ENCODE data around the gene EMX2.

Gene EMX2

GRCh38 chr10:117554241-117554814 is 11.8 kb downstream of the EMX2 start:
- no peaks in the 10 kb centered on the region for H3K4me1 ChIP-seq (ENCODE audit: control insufficient read depth, low read length)
- no peak overlapping the region for H3K27ac ChIP-seq (ENCODE audit: low read depth, low read length)
- TF ChIP-seq CTCF (IDR thresholded peaks at IDR 0.05; ENCODE audit: low read depth, low read length, poor library complexity, severe bottlenecking) (no peak), EZH2phosphoT487 (IDR thresholded peaks at IDR 0.05; ENCODE audit: borderline replicate concordance, low read length) (no peak)
- peaks cover 10% of the 10 kb centered on the region for H3K27me3 ChIP-seq (ENCODE audit: control insufficient read depth, low read length)
- no peak overlapping the region for H3K4me3 ChIP-seq (ENCODE audit: low read length)
- H4K20me1 ChIP-seq (ENCODE audit: control insufficient read depth, insufficient read depth, low read depth, low read length), result no peaks in the 10 kb centered on the region
- H3K36me3 ChIP-seq (ENCODE audit: control insufficient read depth, low read length), result no peaks in the 10 kb centered on the region
- H3K9me3 ChIP-seq (ENCODE audit: control insufficient read depth, insufficient read depth, low read length), result no peaks in the 10 kb centered on the region
- H3K9me2 ChIP-seq (replicated peaks; ENCODE audit: control insufficient read depth, low read length), result no peaks in the 10 kb centered on the region
- H3F3A ChIP-seq (ENCODE audit: control insufficient read depth, insufficient read depth), result no peaks in the 10 kb centered on the region
- H3K79me2 ChIP-seq (ENCODE audit: control insufficient read depth, low read length), result no peaks in the 10 kb centered on the region
- no peak overlapping the region for H3K4me2 ChIP-seq (ENCODE audit: low read length)

GRCh38 chr10:117555017-117555416 is 12.5 kb downstream of the EMX2 start:
- Histone ChIP-seq H3K36me3 (ENCODE audit: control insufficient read depth, low read length) (no peaks in the 10 kb centered on the region), H3K79me2 (ENCODE audit: control insufficient read depth, low read length) (no peaks in the 10 kb centered on the region), H3K27ac (ENCODE audit: low read depth, low read length) (no peak overlapping the region), H4K20me1 (ENCODE audit: control insufficient read depth, insufficient read depth, low read depth, low read length) (no peaks in the 10 kb centered on the region), H3F3A (ENCODE audit: control insufficient read depth, insufficient read depth) (no peaks in the 10 kb centered on the region), H3K9me2 (replicated peaks; ENCODE audit: control insufficient read depth, low read length) (no peaks in the 10 kb centered on the region), H3K4me1 (ENCODE audit: control insufficient read depth, low read length) (no peaks in the 10 kb centered on the region), H3K4me3 (ENCODE audit: low read length) (no peak overlapping the region), H3K27me3 (ENCODE audit: control insufficient read depth, low read length) (peaks cover 3% of the 10 kb centered on the region), H3K4me2 (ENCODE audit: low read length) (no peak overlapping the region), H3K9me3 (ENCODE audit: control insufficient read depth, insufficient read depth, low read length) (no peaks in the 10 kb centered on the region)
- TF ChIP-seq EZH2phosphoT487 (IDR thresholded peaks at IDR 0.05; ENCODE audit: borderline replicate concordance, low read length), result no peak
- TF ChIP-seq CTCF (IDR thresholded peaks at IDR 0.05; ENCODE audit: low read depth, low read length, poor library complexity, severe bottlenecking), result no peak

- H3K27me3 ChIP-seq (ENCODE audit: control insufficient read depth, low read length), result no peaks in the 10 kb centered on the region
- H4K20me1 ChIP-seq (ENCODE audit: control insufficient read depth, insufficient read depth, low read depth, low read length), result no peaks in the 10 kb centered on the region
- H3K9me2 ChIP-seq (replicated peaks; ENCODE audit: control insufficient read depth, low read length), result no peaks in the 10 kb centered on the region
- no peaks in the 10 kb centered on the region for H3K9me3 ChIP-seq (ENCODE audit: control insufficient read depth, insufficient read depth, low read length)
- H3K4me1 ChIP-seq (ENCODE audit: control insufficient read depth, low read length), result no peaks in the 10 kb centered on the region
- no peak for TF ChIP-seq EZH2phosphoT487 (IDR thresholded peaks at IDR 0.05; ENCODE audit: borderline replicate concordance, low read length)
- no peak for TF ChIP-seq CTCF (IDR thresholded peaks at IDR 0.05; ENCODE audit: low read depth, low read length, poor library complexity, severe bottlenecking)
- no peaks in the 10 kb centered on the region for H3K36me3 ChIP-seq (ENCODE audit: control insufficient read depth, low read length)
- H3K4me3 ChIP-seq (ENCODE audit: low read length), result no peak overlapping the region
- H3K79me2 ChIP-seq (ENCODE audit: control insufficient read depth, low read length), result no peaks in the 10 kb centered on the region
- no peak overlapping the region for H3K4me2 ChIP-seq (ENCODE audit: low read length)
- H3F3A ChIP-seq (ENCODE audit: control insufficient read depth, insufficient read depth), result no peaks in the 10 kb centered on the region
- no peak overlapping the region for H3K27ac ChIP-seq (ENCODE audit: low read depth, low read length)
Observed at GRCh38 chr10:117555863-117556262, 13.3 kb downstream of the EMX2 start.
